Suprapubic skin (tissue), 4 donors: ENCODE data around the gene NFATC3.
"Not testable (repeated sequence)": the region's sequence is repeated elsewhere in the genome, so short reads cannot be mapped to it uniquely, and the experiment has no call there.

Experiments used
- POLR2A ChIP-seq, 2 donors: fragments of 450-650 bp; IDR thresholded peaks; one replicate each; pipeline ENCODE4 v1.6.1; 2017; ENCODE audit warnings: antibody characterized with exemption in 2 of 2, mild to moderate bottlenecking in 2 of 2, moderate library complexity in 2 of 2
- POLR2AphosphoS5 ChIP-seq, 3 donors: sonication (generic); formaldehyde crosslinking; IDR thresholded peaks; one replicate each; pipeline ENCODE4 v1.6.1; 2017; ENCODE audit warnings: antibody characterized with exemption in 3 of 3

DNA sequence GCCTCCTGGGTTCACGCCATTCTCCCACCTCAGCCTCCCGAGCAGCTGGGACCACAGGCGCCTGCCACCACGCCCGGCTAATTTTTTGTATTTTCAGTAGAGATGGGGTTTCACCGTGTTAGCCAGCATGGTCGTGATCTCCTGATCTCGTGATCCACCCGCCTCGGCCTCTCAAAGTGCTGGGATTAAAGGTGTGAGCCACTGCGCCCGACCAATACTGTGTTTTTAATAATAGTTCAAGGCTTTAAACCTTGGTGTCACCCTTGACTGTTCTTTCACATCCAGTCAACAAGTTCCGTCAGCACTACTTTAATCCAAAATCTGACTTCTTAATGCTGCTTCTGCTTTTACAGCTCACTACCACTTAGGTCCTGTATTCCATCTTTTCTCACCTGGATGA, 33.8 kb downstream of the NFATC3 start:
- TF ChIP-seq POLR2AphosphoS5, POLR2A (IDR thresholded peaks at IDR 0.05): not testable (repeated sequence)
